GM12878 (cell line): ENCODE results near the gene FAF1. TPM values are rescaled to one million over a fixed set of nuclear protein-coding genes. Genes with fewer than 3 reads are reported as not detected.
A peak's percentile ranks its signal among the peaks of the same experiment; 100 is the strongest.
"Not testable (repeated sequence)": the region's sequence is repeated elsewhere in the genome, so short reads cannot be mapped to it uniquely, and the experiment has no call there.

Experiments
- ATAC-seq: fragments of 200-7000 bp; cut with Tn5 transposase; 3 replicates; pipeline ENCODE4 v1.9.1; 2020; ENCODE audit warnings: mild to moderate bottlenecking, moderate library complexity
- BruUV-seq: library from RNA; stranded (reverse); fragments of 400-500 nt; replicated peaks from 2 replicates; lab custom pipeline; 2021; lab: Mats Ljungman, UMichigan
- CTCF ChIA-PET: fragments of 300-600 bp; sonication (Branson Sonifier 250); formaldehyde crosslinking; extraction: SDS; loops from one replicate; lab custom pipeline; 2021; ENCODE audit warnings: inconsistent platforms; lab: Yijun Ruan, JAX
- POLR2A ChIA-PET: fragments of 350-600 bp; formaldehyde crosslinking; extraction: SDS; loops from one replicate; lab custom pipeline; 2021; ENCODE audit warnings: inconsistent platforms; lab: Charles Lee
- RAD21 ChIA-PET: fragments of 300-600 bp; sonication (Branson Sonifier 250); formaldehyde crosslinking; loops from one replicate; lab custom pipeline; 2023; ENCODE audit warnings: antibody characterized with exemption; ENCODE audit not compliant: unreplicated experiment; lab: Charles Lee
- SMC1A ChIA-PET: fragments of 300-600 bp; sonication (Branson Sonifier 250); formaldehyde crosslinking; loops from one replicate; lab custom pipeline; 2023; ENCODE audit not compliant: unreplicated experiment, uncharacterized antibody; lab: Charles Lee
- DNase-seq: peaks from one replicate; pipeline ENCODE4 v3.0.0-alpha.2; 2011; ENCODE audit warnings: low read depth, low spot score
- FAIRE-seq: peaks from 3 replicates; lab custom pipeline; 2011; peaks lifted over from hg19 to GRCh38; lab: Jason Lieb, UNC
- H2AFZ ChIP-seq: 2 replicates; pipeline ENCODE4 v1.6.0; 2011; ENCODE audit warnings: low read depth, low read length, control low read depth; ENCODE audit not compliant: control insufficient read depth
- H3K27ac ChIP-seq: 2 replicates; pipeline ENCODE4 v1.5.1; 2011; ENCODE audit warnings: control low read depth; ENCODE audit not compliant: control insufficient read depth, insufficient read depth
- H3K27me3 ChIP-seq, 2 experiments: replicated peaks in 1 of 2; 2 replicates each; pipeline versions ENCODE4 v1.6.0 to v1.6.1; 2011; ENCODE audit warnings: low read length in 1 of 2; ENCODE audit not compliant: control insufficient read depth in 2 of 2, insufficient read depth in 2 of 2
- H3K36me3 ChIP-seq, 2 experiments: 2 replicates each; pipeline ENCODE4 v1.5.1; 2011; ENCODE audit warnings: low read length in 1 of 2; ENCODE audit not compliant: control insufficient read depth in 2 of 2, insufficient read depth in 2 of 2
- H3K4me1 ChIP-seq: 2 replicates; pipeline ENCODE4 v1.6.1; 2011; ENCODE audit warnings: mild to moderate bottlenecking, low read length, moderate library complexity, mixed read lengths; ENCODE audit not compliant: control insufficient read depth, insufficient read depth
- H3K4me2 ChIP-seq: 2 replicates; pipeline ENCODE4 v1.6.0; 2011; ENCODE audit warnings: control low read depth; ENCODE audit not compliant: control insufficient read depth, insufficient read depth
- H3K4me3 ChIP-seq: fragments of 200-600 bp; sonication (generic); 2 replicates; pipeline ENCODE4 v1.5.1; 2016
- H3K79me2 ChIP-seq: 2 replicates; pipeline ENCODE4 v1.6.0; 2011; ENCODE audit warnings: low read length; ENCODE audit not compliant: control insufficient read depth, insufficient read depth
- H3K9ac ChIP-seq: 2 replicates; pipeline ENCODE4 v1.8.0; 2011; ENCODE audit warnings: low read length, control low read depth, mixed read lengths; ENCODE audit not compliant: control insufficient read depth, insufficient read depth
- H3K9me3 ChIP-seq: replicated peaks from 3 replicates; pipeline ENCODE4 v1.5.1; 2011; ENCODE audit warnings: mild to moderate bottlenecking, low read length; ENCODE audit not compliant: control insufficient read depth, insufficient read depth
- H4K20me1 ChIP-seq: 2 replicates; pipeline ENCODE4 v1.6.0; 2011; ENCODE audit not compliant: control insufficient read depth, insufficient read depth
- ETV6 ChIP-seq, 2 experiments: fragments of 450-650 bp in 1 of 2; IDR thresholded peaks in 1 of 2; conservative IDR thresholded peaks in 1 of 2; 2 replicates each; pipeline ENCODE4 v1.6.1; 2014; ENCODE audit warnings: antibody characterized with exemption in 1 of 2, borderline replicate concordance in 1 of 2, low read depth in 1 of 2, mild to moderate bottlenecking in 1 of 2, moderate library complexity in 1 of 2
- IKZF1 ChIP-seq: fragments of 450-650 bp; conservative IDR thresholded peaks from 2 replicates; pipeline ENCODE4 v1.6.1; 2017; ENCODE audit warnings: antibody characterized with exemption, mild to moderate bottlenecking
- IKZF2 ChIP-seq, 2 experiments: fragments of 450-650 bp; IDR thresholded peaks; 2 replicates each; pipeline ENCODE4 v1.6.1; 2017; ENCODE audit warnings: mild to moderate bottlenecking in 2 of 2, moderate library complexity in 2 of 2
- MTA2 ChIP-seq: fragments of 450-650 bp; IDR thresholded peaks from 2 replicates; pipeline ENCODE4 v1.6.1; 2016; ENCODE audit warnings: low read depth, mild to moderate bottlenecking, moderate library complexity
- NBN ChIP-seq: fragments of 450-650 bp; IDR thresholded peaks from 2 replicates; pipeline ENCODE4 v1.6.1; 2016
- PBX3 ChIP-seq: IDR thresholded peaks from 2 replicates; pipeline ENCODE4 v1.6.1; 2011; ENCODE audit warnings: mild to moderate bottlenecking, low read depth, low read length, moderate library complexity; ENCODE audit not compliant: insufficient replicate concordance
- SPI1 ChIP-seq: IDR thresholded peaks from 2 replicates; pipeline ENCODE4 v1.6.1; 2011; ENCODE audit warnings: low read depth, mild to moderate bottlenecking, low read length, moderate library complexity, borderline replicate concordance; ENCODE audit not compliant: insufficient read depth
- TARDBP ChIP-seq: IDR thresholded peaks from 2 replicates; pipeline ENCODE4 v1.6.1; 2016; ENCODE audit warnings: borderline replicate concordance
- YY1 ChIP-seq: IDR thresholded peaks from 2 replicates; pipeline ENCODE4 v1.6.1; 2011; ENCODE audit warnings: low read depth, mild to moderate bottlenecking, low read length
- ZNF24 ChIP-seq: fragments of 450-650 bp; IDR thresholded peaks from 2 replicates; pipeline ENCODE4 v1.6.1; 2017; ENCODE audit warnings: antibody characterized with exemption, mild to moderate bottlenecking
- WGBS: methylation state at CpG from one replicate; pipeline ENCODE4 v1.1.6; 2016; ENCODE audit warnings: low lambda C conversion rate; ENCODE audit not compliant: insufficient replicate concordance, insufficient coverage; ENCODE audit errors: missing lambda C conversion rate; 5-methylcytosine and 5-hydroxymethylcytosine counted together
- in situ Hi-C: fragments of 300-500 bp; cut with MboI; formaldehyde crosslinking; loops from 9 replicates; pipeline ENCODE4 v1.14.3; 2018; ENCODE audit warnings: mixed read lengths
- intact Hi-C: fragments of 100-400 bp; cut with micrococcal nuclease; formaldehyde crosslinking; loops from one replicate; pipeline ENCODE4 v1.14.2; 2022; ENCODE audit not compliant: unreplicated experiment
- polyA plus RNA-seq, 11 experiments: library from polyadenylated mRNA; depleted of rRNA in 4 of 11; unstranded in 6 of 11; stranded (reverse) in 5 of 11; fragments of >200 nt; fragmentation: Nextera tagmentation in 4 of 11; fragmentation: Illumina TruSeq in 1 of 11; extraction: Ambion mirVana in 4 of 11; extraction: Trizol in 1 of 11; gene quantifications; 1 replicate in 1 of 11; 2 replicates in 10 of 11; pipeline versions ENCODE4 v1.2.1 to v1.2.3, GENCODE V29; 2011 to 2016; ENCODE audit warnings: inconsistent platforms in 2 of 11, missing spikeins in 2 of 11, low read depth in 1 of 11
- total RNA-seq, 4 experiments: library from RNA; depleted of rRNA in 3 of 4; stranded (reverse); fragments of >200 nt in 3 of 4; fragmentation: Illumina TruSeq in 1 of 4; extraction: Trizol in 1 of 4; gene quantifications; 2 replicates each; pipeline versions ENCODE4 v1.2.1 to v1.2.3, GENCODE V29; 2013 to 2021
- TF ChIP-seq, protein P1 (sequence below): fragments of 450-650 bp; IDR thresholded peaks from 2 replicates; pipeline ENCODE4 v1.6.1; 2017; ENCODE audit warnings: antibody characterized with exemption, mild to moderate bottlenecking, moderate library complexity

Gene FAF1
- total and polyA plus RNA-seq, 10 of the 15 experiments (the other 5 are each of a cell fraction or from before 2014, with no cell fraction given) = 8.6 to 54.5 (median 23.7) TPM

- H3K4me3 ChIP-seq, RAD21 ChIA-PET: not testable (repeated sequence)
Observed at GRCh38 chr1:50727578-50727977, 232.5 kb downstream of the FAF1 start.

DNA sequence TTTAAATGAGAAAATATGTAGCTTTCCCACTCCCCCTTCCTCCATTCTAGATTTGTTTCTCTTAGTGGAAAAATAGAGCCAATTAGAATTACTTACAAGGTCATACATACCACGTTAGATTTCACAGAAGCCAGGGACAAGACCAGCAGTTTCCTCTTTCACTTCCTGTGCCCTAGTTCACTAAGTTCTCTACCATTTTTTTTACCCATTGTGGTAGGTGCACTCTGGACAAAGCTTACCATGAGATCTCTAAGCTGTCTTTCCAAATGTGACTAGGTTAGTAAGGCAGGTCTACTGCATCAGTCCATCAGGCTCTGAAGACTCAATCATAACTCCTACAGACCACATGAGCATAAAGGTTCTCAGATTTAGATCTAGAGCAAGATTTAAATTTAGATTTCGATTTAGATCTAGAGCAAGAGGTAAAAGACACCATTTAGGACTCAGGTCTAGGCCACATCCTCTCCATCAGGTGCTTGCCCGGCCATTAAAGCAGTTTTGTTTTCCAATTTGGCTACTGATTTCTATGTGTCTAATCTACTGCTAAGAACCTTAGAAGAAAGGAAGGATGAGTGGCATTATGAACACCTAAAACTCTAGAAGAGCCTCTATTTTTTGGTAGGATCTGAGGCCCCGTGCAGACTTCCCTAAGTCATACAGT is 235.3 kb downstream of the FAF1 start:
- Histone ChIP-seq H3K9me3 (no peaks in the 10 kb centered on the region), H3K4me2 (peak overlapping the region; percentile 13; the same call in 1 of the 2 replicates), H4K20me1 (no peaks in the 10 kb centered on the region), H3K9ac (0 out of 2 replicates have a peak overlapping the region, but pooled peaks have one; percentile 15), H2AFZ (peak overlapping the region; percentile 58), H3K4me3 (no peak overlapping the region), H3K36me3 (no peaks in the 10 kb centered on the region; a peak in 1 of 4 replicates), H3K27ac (peak overlapping the region; percentile 48), H3K4me1 (peaks cover 20% of the 10 kb centered on the region), H3K79me2 (no peaks in the 10 kb centered on the region), H3K27me3 (no peaks in the 10 kb centered on the region)
- ChIA-PET POLR2A (no interaction called here), SMC1A (interaction anchor here (0.6 to 1.4 kb wide), 8 partner anchors 12 to 117 kb away, joined by 3 to 4 read pairs (median 3); no protein-coding TSS in a partner anchor), RAD21 (interaction anchor here (0.9 to 1.0 kb wide), 2 partner anchors 19 to 114 kb away, joined by 3 to 4 read pairs; no protein-coding TSS in a partner anchor), CTCF (interaction anchor here (0.9 to 3.1 kb wide), 5 partner anchors 10 to 73 kb away, joined by 3 to 10 read pairs (median 3); no protein-coding TSS in a partner anchor)
- peak; percentile 84 for FAIRE-seq
- WGBS = 38% methylated on average over 4 of the region's 4 CpGs
- TF ChIP-seq ETV6 (conservative IDR thresholded peaks at IDR 0.05 in 1 of 2, IDR thresholded peaks at IDR 0.05 in 1 of 2; ENCODE audit: borderline replicate concordance in 1 of 2, low read depth in 1 of 2) (peak in 1 of 2 experiments; percentile 89; a peak in 2 of 4 replicates), YY1 (0 out of 2 replicates have a peak, but pooled peaks have one; percentile 6), NBN (no peak), SPI1 (peak; percentile 68), ZNF24 (no peak), IKZF2 (IDR thresholded peaks at IDR 0.05) (peak in 1 of 2 experiments; percentile 23; a peak in 1 of 4 replicates), MTA2 (0 out of 2 replicates have a peak, but pooled peaks have one; percentile 29), IKZF1 (peak; percentile 48), PBX3 (no peak), TARDBP (no peak)
- TF ChIP-seq, protein P1, sequence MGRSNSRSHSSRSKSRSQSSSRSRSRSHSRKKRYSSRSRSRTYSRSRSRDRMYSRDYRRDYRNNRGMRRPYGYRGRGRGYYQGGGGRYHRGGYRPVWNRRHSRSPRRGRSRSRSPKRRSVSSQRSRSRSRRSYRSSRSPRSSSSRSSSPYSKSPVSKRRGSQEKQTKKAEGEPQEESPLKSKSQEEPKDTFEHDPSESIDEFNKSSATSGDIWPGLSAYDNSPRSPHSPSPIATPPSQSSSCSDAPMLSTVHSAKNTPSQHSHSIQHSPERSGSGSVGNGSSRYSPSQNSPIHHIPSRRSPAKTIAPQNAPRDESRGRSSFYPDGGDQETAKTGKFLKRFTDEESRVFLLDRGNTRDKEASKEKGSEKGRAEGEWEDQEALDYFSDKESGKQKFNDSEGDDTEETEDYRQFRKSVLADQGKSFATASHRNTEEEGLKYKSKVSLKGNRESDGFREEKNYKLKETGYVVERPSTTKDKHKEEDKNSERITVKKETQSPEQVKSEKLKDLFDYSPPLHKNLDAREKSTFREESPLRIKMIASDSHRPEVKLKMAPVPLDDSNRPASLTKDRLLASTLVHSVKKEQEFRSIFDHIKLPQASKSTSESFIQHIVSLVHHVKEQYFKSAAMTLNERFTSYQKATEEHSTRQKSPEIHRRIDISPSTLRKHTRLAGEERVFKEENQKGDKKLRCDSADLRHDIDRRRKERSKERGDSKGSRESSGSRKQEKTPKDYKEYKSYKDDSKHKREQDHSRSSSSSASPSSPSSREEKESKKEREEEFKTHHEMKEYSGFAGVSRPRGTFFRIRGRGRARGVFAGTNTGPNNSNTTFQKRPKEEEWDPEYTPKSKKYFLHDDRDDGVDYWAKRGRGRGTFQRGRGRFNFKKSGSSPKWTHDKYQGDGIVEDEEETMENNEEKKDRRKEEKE = no peak
- ATAC-seq = peak; percentile 93
- no TSS peak for BruUV-seq
- DNase-seq = peak; percentile 62
- intact Hi-C loops (no loop called here), in situ Hi-C loops (no loop called here)

More at GRCh38 chr1:50727578-50727977, 232.5 kb downstream of the FAF1 start:
- SMC1A ChIA-PET = interaction anchor here (1.3 to 1.5 kb wide), 2 partner anchors 23 to 108 kb away, joined by 3 to 5 read pairs; no protein-coding TSS in a partner anchor
- peaks cover 20% of the 10 kb centered on the region for H3K4me1 ChIP-seq
- H4K20me1 ChIP-seq, POLR2A ChIA-PET, ATAC-seq, DNase-seq, H3K36me3 ChIP-seq, H3K27ac ChIP-seq, H3K9me3 ChIP-seq, BruUV-seq, FAIRE-seq, H3K4me2 ChIP-seq, H3K9ac ChIP-seq, H3K27me3 ChIP-seq, intact Hi-C loops, H3K79me2 ChIP-seq, H2AFZ ChIP-seq, in situ Hi-C loops: not testable (repeated sequence)
- CTCF ChIA-PET = interaction anchor here (0.6 to 3.1 kb wide), 3 partner anchors 9 to 221 kb away, joined by 3 to 10 read pairs (median 3); no protein-coding TSS in a partner anchor
- 100% methylated on average over 4 of the region's 4 CpGs for WGBS
